Astrocyte (in vitro differentiated cells and primary cell): ENCODE measurements around the gene KCNG4. TPM values are rescaled to one million over a fixed set of nuclear protein-coding genes. Genes with fewer than 3 reads are reported as not detected.

Source experiments
- DNase-seq: peaks from one replicate; pipeline ENCODE4 v3.0.0-alpha.2; 2010; ENCODE audit warnings: low read depth
- FAIRE-seq: peaks from 2 replicates; lab custom pipeline; 2011; peaks lifted over from hg19 to GRCh38; lab: Jason Lieb, UNC
- H2AFZ ChIP-seq: 2 replicates; pipeline ENCODE4 v1.6.0; 2012; ENCODE audit warnings: low read depth, low read length, inconsistent platforms
- H3K27ac ChIP-seq: 2 replicates; pipeline ENCODE4 v1.5.1; 2011; ENCODE audit warnings: low read depth, low read length, inconsistent platforms
- H3K27me3 ChIP-seq: 2 replicates; pipeline ENCODE4 v1.6.0; 2011; ENCODE audit warnings: low read length, inconsistent platforms; ENCODE audit not compliant: insufficient read depth
- H3K36me3 ChIP-seq: 2 replicates; pipeline ENCODE4 v1.5.1; 2011; ENCODE audit warnings: low read length, inconsistent platforms; ENCODE audit not compliant: insufficient read depth
- H3K4me1 ChIP-seq: 2 replicates; pipeline ENCODE4 v1.5.1; 2011; ENCODE audit warnings: low read length, inconsistent platforms; ENCODE audit not compliant: insufficient read depth
- H3K4me2 ChIP-seq: 2 replicates; pipeline ENCODE4 v1.6.0; 2012; ENCODE audit warnings: low read length, inconsistent platforms
- H3K4me3 ChIP-seq: 2 replicates; pipeline ENCODE4 v1.5.1; 2011; ENCODE audit warnings: low read depth, mild to moderate bottlenecking, low read length, inconsistent platforms; ENCODE audit not compliant: insufficient read depth
- H3K79me2 ChIP-seq: 2 replicates; pipeline ENCODE4 v1.6.0; 2012; ENCODE audit warnings: mild to moderate bottlenecking, low read length, inconsistent platforms; ENCODE audit not compliant: insufficient read depth
- H3K9ac ChIP-seq: 2 replicates; pipeline ENCODE4 v1.6.0; 2012; ENCODE audit warnings: mild to moderate bottlenecking, low read length, inconsistent platforms
- H3K9me3 ChIP-seq: 2 replicates; pipeline ENCODE4 v1.5.1; 2012; ENCODE audit warnings: low read depth, mild to moderate bottlenecking, low read length, inconsistent platforms; ENCODE audit not compliant: insufficient read depth
- H4K20me1 ChIP-seq: 2 replicates; pipeline ENCODE4 v1.6.0; 2012; ENCODE audit warnings: low read length, inconsistent platforms; ENCODE audit not compliant: insufficient read depth
- H3K27ac Mint-ChIP-seq: one replicate; pipeline ENCODE4 v1.8.0; 2021; ENCODE audit warnings: mild to moderate bottlenecking, mixed read lengths; ENCODE audit not compliant: unreplicated experiment
- H3K27me3 Mint-ChIP-seq: one replicate; pipeline ENCODE4 v1.8.0; 2021; ENCODE audit warnings: low read depth, mixed read lengths; ENCODE audit not compliant: unreplicated experiment
- H3K36me3 Mint-ChIP-seq: one replicate; pipeline ENCODE4 v1.8.0; 2021; ENCODE audit warnings: low read depth, mixed read lengths; ENCODE audit not compliant: unreplicated experiment
- H3K4me1 Mint-ChIP-seq: one replicate; pipeline ENCODE4 v1.8.0; 2021; ENCODE audit warnings: low read depth, mixed read lengths; ENCODE audit not compliant: unreplicated experiment
- H3K4me3 Mint-ChIP-seq: one replicate; pipeline ENCODE4 v1.8.0; 2021; ENCODE audit warnings: mild to moderate bottlenecking, moderate library complexity, mixed read lengths; ENCODE audit not compliant: unreplicated experiment
- H3K9me3 Mint-ChIP-seq: one replicate; pipeline ENCODE4 v1.8.0; 2021; ENCODE audit warnings: mild to moderate bottlenecking, mixed read lengths; ENCODE audit not compliant: unreplicated experiment
- CTCF ChIP-seq: IDR thresholded peaks from 2 replicates; pipeline ENCODE4 v1.5.1; 2011; ENCODE audit warnings: low read depth, mild to moderate bottlenecking, inconsistent platforms, low read length, moderate library complexity; ENCODE audit not compliant: insufficient read depth
- EZH2 ChIP-seq: IDR thresholded peaks from 2 replicates; pipeline ENCODE4 v1.6.1; 2012; ENCODE audit warnings: mild to moderate bottlenecking, low read length, inconsistent platforms; ENCODE audit not compliant: insufficient read depth
- total RNA-seq: library from RNA; stranded (reverse); gene quantifications from 2 replicates; pipeline ENCODE4 v1.2.1, GENCODE V29; 2021

The KCNG4 gene
- total RNA-seq, 1 donor from 2014 or later: not detected

GRCh38 chr16:84245956-84246678 lies 6.3 kb upstream of the KCNG4 start:
- Histone ChIP-seq H3K4me2 (no peak overlapping the region), H3K27me3 (peaks cover 25% of the 10 kb centered on the region), H3K79me2 (no peaks in the 10 kb centered on the region), H4K20me1 (no peaks in the 10 kb centered on the region), H3K4me3 (no peak overlapping the region), H2AFZ (no peak overlapping the region), H3K36me3 (no peaks in the 10 kb centered on the region), H3K9ac (no peak overlapping the region), H3K27ac (no peak overlapping the region), H3K4me1 (no peaks in the 10 kb centered on the region), H3K9me3 (no peaks in the 10 kb centered on the region)
- Mint-ChIP-seq H3K4me1 (no peaks in the 10 kb centered on the region), H3K27ac (no peak overlapping the region), H3K4me3 (no peak overlapping the region), H3K36me3 (peaks cover 7% of the 10 kb centered on the region), H3K9me3 (peaks cover 6% of the 10 kb centered on the region), H3K27me3 (peaks cover 43% of the 10 kb centered on the region)
- DNase-seq (no peak), FAIRE-seq (no peak)
- TF ChIP-seq EZH2: no peak

- FAIRE-seq: no peak
- Mint-ChIP-seq H3K4me3 (no peak overlapping the region), H3K4me1 (no peaks in the 10 kb centered on the region)
Measured at GRCh38 chr16:84244728-84245127, 4.9 kb upstream of the KCNG4 start.

GRCh38 chr16:84243732-84244131 lies 3.9 kb upstream of the KCNG4 start:
- Mint-ChIP-seq H3K4me3 (no peak overlapping the region), H3K27ac (no peak overlapping the region), H3K36me3 (peaks cover 7% of the 10 kb centered on the region), H3K27me3 (peaks cover 50% of the 10 kb centered on the region), H3K9me3 (peaks cover 6% of the 10 kb centered on the region), H3K4me1 (no peaks in the 10 kb centered on the region)
- Histone ChIP-seq H3K27ac (no peak overlapping the region), H3K4me1 (no peaks in the 10 kb centered on the region), H3K4me2 (no peak overlapping the region), H3K4me3 (no peak overlapping the region), H3K79me2 (no peaks in the 10 kb centered on the region), H2AFZ (no peak overlapping the region), H3K9me3 (no peaks in the 10 kb centered on the region), H3K9ac (no peak overlapping the region), H4K20me1 (no peaks in the 10 kb centered on the region), H3K27me3 (peaks cover 20% of the 10 kb centered on the region), H3K36me3 (no peaks in the 10 kb centered on the region)
- no peak for TF ChIP-seq EZH2
- TF ChIP-seq CTCF: no peak
- FAIRE-seq: no peak
- DNase-seq: no peak

More at GRCh38 chr16:84244728-84245127, 4.9 kb upstream of the KCNG4 start:
- TF ChIP-seq CTCF (no peak), EZH2 (no peak)
- no peak overlapping the region for H2AFZ ChIP-seq
- no peaks in the 10 kb centered on the region for H3K36me3 ChIP-seq
- no peak for DNase-seq
- no peak overlapping the region for H3K27ac ChIP-seq
- H3K79me2 ChIP-seq: no peaks in the 10 kb centered on the region
- H3K27me3 ChIP-seq: peaks cover 20% of the 10 kb centered on the region
- no peak overlapping the region for H3K9ac ChIP-seq
- Mint-ChIP-seq H3K27me3 (peaks cover 46% of the 10 kb centered on the region), H3K27ac (no peak overlapping the region), H3K36me3 (peaks cover 7% of the 10 kb centered on the region), H3K9me3 (peaks cover 6% of the 10 kb centered on the region)
- H3K4me1 ChIP-seq: no peaks in the 10 kb centered on the region
- H3K4me2 ChIP-seq: no peak overlapping the region
- H4K20me1 ChIP-seq: no peaks in the 10 kb centered on the region
- H3K9me3 ChIP-seq: no peaks in the 10 kb centered on the region
- H3K4me3 ChIP-seq: no peak overlapping the region
